DOHH2 (cell line): ENCODE measurements around the gene ETF1.

Experiments used
- H3F3A ChIP-seq: fragments of 200-600 bp; sonication (generic), shearing (Covaris generic); 2 replicates; pipeline ENCODE4 v1.6.0; 2016; ENCODE audit warnings: antibody characterized with exemption, mild to moderate bottlenecking; ENCODE audit not compliant: control insufficient read depth, insufficient read depth
- H3K27ac ChIP-seq: fragments of 200-600 bp; sonication (generic); 2 replicates; pipeline ENCODE4 v1.5.1; 2014; ENCODE audit warnings: low read depth, mild to moderate bottlenecking, low read length, moderate library complexity
- H3K27me3 ChIP-seq: fragments of 200-600 bp; sonication (generic); 2 replicates; pipeline ENCODE4 v1.6.1; 2014; ENCODE audit warnings: mild to moderate bottlenecking, low read length, mixed read lengths; ENCODE audit not compliant: control insufficient read depth
- H3K36me3 ChIP-seq: fragments of 200-600 bp; sonication (generic); 2 replicates; pipeline ENCODE4 v1.6.1; 2014; ENCODE audit warnings: mild to moderate bottlenecking, low read length, moderate library complexity, mixed read lengths; ENCODE audit not compliant: control insufficient read depth
- H3K4me1 ChIP-seq: fragments of 200-600 bp; sonication (generic); 2 replicates; pipeline ENCODE4 v1.6.1; 2014; ENCODE audit warnings: mild to moderate bottlenecking, low read length, mixed read lengths; ENCODE audit not compliant: control insufficient read depth
- H3K4me2 ChIP-seq: fragments of 200-600 bp; sonication (generic); 2 replicates; pipeline ENCODE4 v1.6.0; 2014; ENCODE audit warnings: mild to moderate bottlenecking, low read length, moderate library complexity
- H3K4me3 ChIP-seq: fragments of 200-600 bp; sonication (generic); 2 replicates; pipeline ENCODE4 v1.5.1; 2014; ENCODE audit warnings: mild to moderate bottlenecking, low read length, mixed read lengths
- H3K79me2 ChIP-seq: fragments of 200-600 bp; sonication (generic); 2 replicates; pipeline ENCODE4 v1.6.1; 2014; ENCODE audit warnings: mild to moderate bottlenecking, low read length, mixed read lengths; ENCODE audit not compliant: control insufficient read depth
- H3K9me2 ChIP-seq: fragments of 200-600 bp; sonication (generic); replicated peaks from 2 replicates; pipeline ENCODE4 v1.6.1; 2014; ENCODE audit warnings: mild to moderate bottlenecking, low read length, mixed read lengths; ENCODE audit not compliant: control insufficient read depth
- H3K9me3 ChIP-seq: fragments of 200-600 bp; sonication (generic); 2 replicates; pipeline ENCODE4 v1.6.1; 2014; ENCODE audit warnings: antibody characterized with exemption, low read length, mixed read lengths; ENCODE audit not compliant: control insufficient read depth, insufficient read depth
- H4K20me1 ChIP-seq: fragments of 200-600 bp; sonication (generic); 2 replicates; pipeline ENCODE4 v1.6.0; 2014; ENCODE audit warnings: low read depth, mild to moderate bottlenecking, antibody characterized with exemption, low read length, moderate library complexity; ENCODE audit not compliant: control insufficient read depth, insufficient read depth
- CTCF ChIP-seq: fragments of 200-600 bp; sonication (generic); IDR thresholded peaks from one replicate; pipeline ENCODE4 v1.5.1; 2014; ENCODE audit warnings: antibody characterized with exemption, mild to moderate bottlenecking, low read depth, low read length; ENCODE audit not compliant: poor library complexity, severe bottlenecking
- EZH2phosphoT487 ChIP-seq: fragments of 200-600 bp; sonication (generic); IDR thresholded peaks from 2 replicates; pipeline ENCODE4 v1.6.1; 2017; ENCODE audit warnings: borderline replicate concordance, mild to moderate bottlenecking, antibody characterized with exemption, low read length, moderate library complexity, mixed read lengths

The ETF1 gene

GRCh38 chr5:138517437-138517836 lies 25.6 kb downstream of the ETF1 start:
- Histone ChIP-seq H3K9me2 (no peaks in the 10 kb centered on the region), H3K4me3 (no peak overlapping the region), H3K27ac (no peak overlapping the region), H3F3A (0 out of 2 replicates have a peak, but pooled peaks cover 3% of the 10 kb centered on the region), H3K36me3 (peaks cover 83% of the 10 kb centered on the region), H3K9me3 (no peaks in the 10 kb centered on the region), H3K4me1 (no peaks in the 10 kb centered on the region), H3K4me2 (no peak overlapping the region), H3K27me3 (no peaks in the 10 kb centered on the region), H3K79me2 (peaks cover 67% of the 10 kb centered on the region), H4K20me1 (peaks cover 15% of the 10 kb centered on the region)
- TF ChIP-seq EZH2phosphoT487 (no peak), CTCF (no peak)

- Histone ChIP-seq H3K27me3 (no peaks in the 10 kb centered on the region), H3K9me2 (no peaks in the 10 kb centered on the region), H3K4me2 (no peak overlapping the region), H3F3A (no peaks in the 10 kb centered on the region), H3K9me3 (no peaks in the 10 kb centered on the region), H3K4me1 (no peaks in the 10 kb centered on the region), H3K36me3 (peaks cover 88% of the 10 kb centered on the region), H3K4me3 (no peak overlapping the region), H4K20me1 (peaks cover 15% of the 10 kb centered on the region), H3K27ac (no peak overlapping the region), H3K79me2 (peaks cover 50% of the 10 kb centered on the region)
- no peak for TF ChIP-seq CTCF
- no peak for TF ChIP-seq EZH2phosphoT487
These were observed 27.3 kb downstream of the ETF1 start for GRCh38 chr5:138515556-138516245.

GRCh38 chr5:138514021-138514420 lies 29.0 kb downstream of the ETF1 start:
- Histone ChIP-seq H3K4me2 (no peak overlapping the region), H3K4me3 (no peak overlapping the region), H3K27me3 (no peaks in the 10 kb centered on the region), H3K79me2 (peaks cover 36% of the 10 kb centered on the region), H3K27ac (no peak overlapping the region), H3K36me3 (peaks cover 92% of the 10 kb centered on the region), H3K4me1 (no peaks in the 10 kb centered on the region), H3K9me3 (no peaks in the 10 kb centered on the region), H3K9me2 (no peaks in the 10 kb centered on the region), H4K20me1 (0 out of 2 replicates have a peak, but pooled peaks cover 11% of the 10 kb centered on the region), H3F3A (no peaks in the 10 kb centered on the region)
- TF ChIP-seq EZH2phosphoT487 (no peak), CTCF (no peak)
